Small intestine (tissue), 7 donors: Measurements from ENCODE around the gene HAGHL. TPM values are rescaled to one million over a fixed set of nuclear protein-coding genes. Genes with fewer than 3 reads are reported as not detected.

Source experiments
- DNase-seq, 2 donors: peaks; one replicate each; pipeline versions ENCODE4 v3.0.0 to v3.0.0-alpha.2; 2013
- FAIRE-seq: peaks from 2 replicates; lab custom pipeline; 2012; peaks lifted over from hg19 to GRCh38; lab: Jason Lieb, UNC
- H3K27ac ChIP-seq, 3 donors: one replicate each; pipeline ENCODE4 v1.5.1; 2013; ENCODE audit warnings: low read length in 2 of 3, mild to moderate bottlenecking in 2 of 3, control low read depth in 1 of 3, inconsistent platforms in 1 of 3, low read depth in 1 of 3, moderate library complexity in 1 of 3
- H3K27me3 ChIP-seq, 3 donors: one replicate each; pipeline ENCODE4 v1.6.1; 2013; ENCODE audit warnings: low read length in 3 of 3, inconsistent platforms in 1 of 3; ENCODE audit not compliant: control insufficient read depth in 3 of 3, insufficient read depth in 3 of 3
- H3K36me3 ChIP-seq, 3 donors: one replicate each; pipeline ENCODE4 v1.6.1; 2013; ENCODE audit warnings: low read length in 3 of 3, inconsistent platforms in 1 of 3, low read depth in 1 of 3, mild to moderate bottlenecking in 1 of 3, moderate library complexity in 1 of 3; ENCODE audit not compliant: control insufficient read depth in 3 of 3, insufficient read depth in 2 of 3
- H3K4me1 ChIP-seq, 3 donors: one replicate each; pipeline ENCODE4 v1.6.1; 2013; ENCODE audit warnings: low read length in 2 of 3, inconsistent platforms in 1 of 3, low read depth in 1 of 3, mild to moderate bottlenecking in 1 of 3, moderate library complexity in 1 of 3; ENCODE audit not compliant: control insufficient read depth in 3 of 3, insufficient read depth in 2 of 3
- H3K4me3 ChIP-seq, 3 donors: one replicate each; pipeline ENCODE4 v1.5.1; 2013; ENCODE audit warnings: low read length in 3 of 3, control low read depth in 1 of 3, inconsistent platforms in 1 of 3, low read depth in 1 of 3, mild to moderate bottlenecking in 1 of 3, moderate library complexity in 1 of 3
- H3K9me3 ChIP-seq, 2 donors: one replicate each; pipeline ENCODE4 v1.6.1; 2013; ENCODE audit warnings: low read depth in 1 of 2, low read length in 1 of 2; ENCODE audit not compliant: control insufficient read depth in 2 of 2, insufficient read depth in 1 of 2
- WGBS, 3 donors: extraction: QIAGEN DNeasy Blood & Tissue Kit; methylation state at CpG; one replicate each; pipeline ENCODE4 v1.1.7; 2013; 5-methylcytosine and 5-hydroxymethylcytosine counted together
- polyA plus RNA-seq, 4 donors: library from polyadenylated mRNA; stranded (reverse) in 3 of 4; unstranded in 1 of 4; fragments of 200-250 nt in 3 of 4; fragments of 120-200 nt in 1 of 4; gene quantifications; one replicate each; pipeline versions ENCODE4 v1.2.1 to v1.2.3, GENCODE V29; 2013
- donor health status: healthy with polysubstance abuse.
- donor health status: control.
- donor health status: control.
- donor health status: Bipolar disorder and iron deficiency.
- donor health status: healthy.

The HAGHL gene
- polyA plus RNA-seq, 4 donors = 1.4 to 4.8 (median 3.4) TPM

GRCh38 chr16:762595-763268 lies 35.8 kb downstream of the HAGHL start:
- Histone ChIP-seq H3K4me3 (no peak overlapping the region), H3K27ac (no peak overlapping the region), H3K27me3 (no peaks in the 10 kb centered on the region), H3K9me3 (no peaks in the 10 kb centered on the region), H3K36me3 (no peaks in the 10 kb centered on the region), H3K4me1 (peaks cover 0 to 29% (median 0%) of the 10 kb centered on the region in 3 donors)
- DNase-seq (no peak), FAIRE-seq (no peak)
- WGBS, 3 donors = 67 to 83% (median 79%) methylated on average over 14 to 17 of the region's 17 CpGs

- peaks cover 0 to 29% (median 0%) of the 10 kb centered on the region in 3 donors for H3K4me1 ChIP-seq
- H3K9me3 ChIP-seq = no peaks in the 10 kb centered on the region
- H3K4me3 ChIP-seq = no peak overlapping the region
- no peaks in the 10 kb centered on the region for H3K36me3 ChIP-seq
- H3K27me3 ChIP-seq = no peaks in the 10 kb centered on the region
- DNase-seq (no peak), FAIRE-seq (no peak)
- H3K27ac ChIP-seq = no peak overlapping the region
- WGBS, 3 donors = 55 to 78% (median 60%) methylated on average over 16 to 21 of the region's 21 CpGs
Measured at GRCh38 chr16:763369-764183, 36.7 kb downstream of the HAGHL start.

GRCh38 chr16:764184-764750 lies 37.4 kb downstream of the HAGHL start:
- H3K4me3 ChIP-seq = no peak overlapping the region
- no peaks in the 10 kb centered on the region for H3K9me3 ChIP-seq
- no peaks in the 10 kb centered on the region for H3K27me3 ChIP-seq
- peaks cover 0 to 29% (median 0%) of the 10 kb centered on the region in 3 donors for H3K4me1 ChIP-seq
- WGBS, 3 donors = 69 to 73% (median 72%) methylated on average over 17 to 20 of the region's 20 CpGs
- DNase-seq = no peak
- H3K27ac ChIP-seq = no peak overlapping the region
- FAIRE-seq = no peak
- no peaks in the 10 kb centered on the region for H3K36me3 ChIP-seq

- no peaks in the 10 kb centered on the region for H3K9me3 ChIP-seq
- H3K27ac ChIP-seq = no peak overlapping the region
- peaks cover 0 to 23% (median 0%) of the 10 kb centered on the region in 3 donors for H3K4me1 ChIP-seq
- no peaks in the 10 kb centered on the region for H3K36me3 ChIP-seq
- no peak overlapping the region for H3K4me3 ChIP-seq
- WGBS, 3 donors = 70 to 85% (median 82%) methylated on average over 37 to 38 of the region's 38 CpGs
- no peaks in the 10 kb centered on the region for H3K27me3 ChIP-seq
- DNase-seq (no peak), FAIRE-seq (no peak)
Measured at GRCh38 chr16:764848-765487, 38.1 kb downstream of the HAGHL start.

- Histone ChIP-seq H3K4me1 (peaks cover 0 to 22% (median 0%) of the 10 kb centered on the region in 3 donors), H3K27ac (no peak overlapping the region), H3K9me3 (no peaks in the 10 kb centered on the region), H3K36me3 (no peaks in the 10 kb centered on the region), H3K27me3 (no peaks in the 10 kb centered on the region), H3K4me3 (no peak overlapping the region)
- DNase-seq = no peak
- no peak for FAIRE-seq
- 90 to 92% (median 91%) methylated on average over 29 of the region's 29 CpGs for WGBS, 3 donors
Measured at GRCh38 chr16:765488-765865, 38.6 kb downstream of the HAGHL start.

GRCh38 chr16:766008-766819 lies 39.3 kb downstream of the HAGHL start:
- H3K4me1 ChIP-seq = peaks cover 0 to 14% (median 0%) of the 10 kb centered on the region in 3 donors
- no peak for FAIRE-seq
- no peak for DNase-seq
- 72 to 86% (median 78%) methylated on average over 25 to 29 of the region's 29 CpGs for WGBS, 3 donors
- H3K36me3 ChIP-seq = no peaks in the 10 kb centered on the region
- no peaks in the 10 kb centered on the region for H3K9me3 ChIP-seq
- no peak overlapping the region for H3K27ac ChIP-seq
- H3K4me3 ChIP-seq = no peak overlapping the region
- no peaks in the 10 kb centered on the region for H3K27me3 ChIP-seq

- no peak for DNase-seq
- H3K27me3 ChIP-seq = no peaks in the 10 kb centered on the region
Measured at GRCh38 chr16:766820-767640, 40.1 kb downstream of the HAGHL start.

More at GRCh38 chr16:766820-767640, 40.1 kb downstream of the HAGHL start:
- Histone ChIP-seq H3K27ac (no peak overlapping the region), H3K36me3 (no peaks in the 10 kb centered on the region), H3K4me1 (peaks cover 0 to 6% (median 0%) of the 10 kb centered on the region in 3 donors), H3K4me3 (no peak overlapping the region), H3K9me3 (no peaks in the 10 kb centered on the region)
- FAIRE-seq = no peak
- WGBS, 3 donors = 64 to 70% (median 67%) methylated on average over 34 to 37 of the region's 48 CpGs
